GM23338 (cell line): ENCODE data around the gene VSIG4. TPM values are rescaled to one million over a fixed set of nuclear protein-coding genes. Genes with fewer than 3 reads are reported as not detected.

ENCODE experiments used
- ATAC-seq: fragments of 200-7000 bp; cut with Tn5 transposase; 3 replicates; pipeline ENCODE4 v1.9.1; 2020
- DNase-seq: peaks from one replicate; pipeline ENCODE4 v3.0.0-alpha.2; 2015; ENCODE audit warnings: low spot score
- H2AFZ ChIP-seq: fragments of 200-600 bp; sonication (generic); 2 replicates; pipeline ENCODE4 v1.8.0; 2016; ENCODE audit warnings: antibody characterized with exemption, mild to moderate bottlenecking, moderate library complexity
- H3F3A ChIP-seq: fragments of 200-600 bp; sonication (generic); replicated peaks from 2 replicates; pipeline ENCODE4 v1.8.0; 2017; ENCODE audit warnings: antibody characterized with exemption, mixed run types, low read depth
- H3K27ac ChIP-seq: fragments of 200-600 bp; sonication (generic); 2 replicates; pipeline ENCODE4 v1.6.1; 2016; ENCODE audit warnings: low read depth
- H3K27me3 ChIP-seq: fragments of 200-600 bp; sonication (generic); 2 replicates; pipeline ENCODE4 v1.8.0; 2016; ENCODE audit warnings: mild to moderate bottlenecking, mixed run types, moderate library complexity; ENCODE audit not compliant: insufficient read depth
- H3K36me3 ChIP-seq: fragments of 200-600 bp; sonication (generic); 2 replicates; pipeline ENCODE4 v1.8.0; 2016; ENCODE audit warnings: mild to moderate bottlenecking; ENCODE audit not compliant: insufficient read depth
- H3K4me1 ChIP-seq: fragments of 200-600 bp; sonication (generic); 2 replicates; pipeline ENCODE4 v1.8.0; 2016; ENCODE audit warnings: mild to moderate bottlenecking, moderate library complexity; ENCODE audit not compliant: insufficient read depth
- H3K4me2 ChIP-seq: fragments of 200-600 bp; sonication (generic); 2 replicates; pipeline ENCODE4 v1.7.1; 2017; ENCODE audit warnings: mixed run types
- H3K4me3 ChIP-seq: fragments of 200-600 bp; sonication (generic); 2 replicates; pipeline ENCODE4 v1.6.1; 2016; ENCODE audit warnings: mixed run types
- H3K79me2 ChIP-seq: fragments of 200-600 bp; sonication (generic); replicated peaks from 2 replicates; pipeline ENCODE4 v1.8.0; 2017; ENCODE audit warnings: mild to moderate bottlenecking; ENCODE audit not compliant: insufficient read depth
- H3K9me2 ChIP-seq: fragments of 200-600 bp; sonication (generic); 2 replicates; pipeline ENCODE4 v1.8.0; 2017; ENCODE audit not compliant: insufficient read depth
- H4K20me1 ChIP-seq: fragments of 200-600 bp; sonication (generic); replicated peaks from 2 replicates; pipeline ENCODE4 v1.8.0; 2017; ENCODE audit warnings: mild to moderate bottlenecking; ENCODE audit not compliant: insufficient read depth
- H3K27ac Mint-ChIP-seq: 2 replicates; pipeline ENCODE4 v1.8.0; 2020; ENCODE audit warnings: inconsistent platforms, mild to moderate bottlenecking, moderate library complexity, mixed read lengths
- H3K27me3 Mint-ChIP-seq: 3 replicates; pipeline ENCODE4 v1.8.0; 2022; ENCODE audit warnings: low read depth, mild to moderate bottlenecking, moderate library complexity, mixed read lengths, inconsistent platforms; ENCODE audit not compliant: insufficient read depth, poor library complexity
- H3K36me3 Mint-ChIP-seq: 3 replicates; pipeline ENCODE4 v1.8.0; 2021; ENCODE audit warnings: low read depth, mild to moderate bottlenecking, inconsistent platforms, moderate library complexity, mixed read lengths
- H3K4me1 Mint-ChIP-seq: 3 replicates; pipeline ENCODE4 v1.8.0; 2020; ENCODE audit warnings: mild to moderate bottlenecking, inconsistent platforms, mixed read lengths
- H3K4me3 Mint-ChIP-seq: 3 replicates; pipeline ENCODE4 v1.8.0; 2021; ENCODE audit warnings: moderate library complexity, mild to moderate bottlenecking, inconsistent platforms, mixed read lengths
- H3K9me3 Mint-ChIP-seq: 3 replicates; pipeline ENCODE4 v1.8.0; 2020; ENCODE audit warnings: moderate library complexity, mild to moderate bottlenecking, inconsistent platforms, mixed read lengths
- CTCF ChIP-seq, 2 experiments: fragments of 200-600 bp in 1 of 2; sonication (generic) in 1 of 2; conservative IDR thresholded peaks; 2 replicates each; pipeline versions ENCODE4 v1.5.1 to v1.6.1; 2016 to 2017; ENCODE audit warnings: antibody characterized with exemption in 2 of 2, low read depth in 2 of 2, mild to moderate bottlenecking in 2 of 2, moderate library complexity in 1 of 2
- ETS1 ChIP-seq: IDR thresholded peaks from 2 replicates; pipeline ENCODE4 v1.6.1; 2016; ENCODE audit warnings: antibody characterized with exemption
- EZH2phosphoT487 ChIP-seq: fragments of 200-600 bp; sonication (generic); IDR thresholded peaks from one replicate; pipeline ENCODE4 v1.8.1; 2018; ENCODE audit warnings: antibody characterized with exemption; ENCODE audit not compliant: unreplicated experiment
- JUNB ChIP-seq: IDR thresholded peaks from one replicate; pipeline ENCODE4 v1.6.1; 2016; ENCODE audit warnings: antibody characterized with exemption; ENCODE audit not compliant: unreplicated experiment
- POLR2AphosphoS5 ChIP-seq: IDR thresholded peaks from 2 replicates; pipeline ENCODE4 v1.6.1; 2016; ENCODE audit warnings: antibody characterized with exemption, low read depth
- ZNF114 ChIP-seq: fragments of 250-450 bp; sonication (Bioruptor Pico); IDR thresholded peaks from 2 replicates; pipeline ENCODE4 v1.5.0; 2020; ENCODE audit warnings: mild to moderate bottlenecking, moderate library complexity
- ZNF462 ChIP-seq: fragments of 250-450 bp; sonication (Bioruptor Pico); IDR thresholded peaks from 2 replicates; pipeline ENCODE4 v1.5.0; 2020; ENCODE audit warnings: mild to moderate bottlenecking, moderate library complexity
- polyA plus RNA-seq: library from polyadenylated mRNA; unstranded; fragments of >200 nt; fragmentation: Nextera tagmentation; extraction: Ambion mirVana; gene quantifications from 2 replicates; pipeline ENCODE4 v1.2.1, GENCODE V29; 2016
- total RNA-seq: library from RNA; depleted of rRNA; stranded (reverse); fragments of >200 nt; shearing (Covaris generic); gene quantifications from 2 replicates; pipeline ENCODE4 v1.2.3, GENCODE V29; 2014

Gene VSIG4
- total and polyA plus RNA-seq, 2 experiments from 2014 or later, result not detected

- H3K4me1 ChIP-seq, result no peaks in the 10 kb centered on the region
These were observed 22.8 kb downstream of the VSIG4 start for GRCh38 chrX:66016905-66017658.

More at GRCh38 chrX:66016905-66017658, 22.8 kb downstream of the VSIG4 start:
- Histone ChIP-seq H4K20me1 (no peaks in the 10 kb centered on the region), H2AFZ (0 out of 2 replicates have a peak overlapping the region, but pooled peaks have one; percentile 66), H3K27me3 (no peaks in the 10 kb centered on the region), H3K27ac (no peak overlapping the region), H3K79me2 (no peaks in the 10 kb centered on the region), H3K9me2 (no peaks in the 10 kb centered on the region), H3F3A (no peaks in the 10 kb centered on the region), H3K4me2 (no peak overlapping the region), H3K36me3 (no peaks in the 10 kb centered on the region), H3K4me3 (no peak overlapping the region)
- Mint-ChIP-seq H3K4me3 (no peak overlapping the region), H3K9me3 (no peaks in the 10 kb centered on the region), H3K27me3 (peaks cover 2% of the 10 kb centered on the region), H3K36me3 (no peaks in the 10 kb centered on the region), H3K4me1 (peaks cover 5% of the 10 kb centered on the region; the same call in 1 of the 3 replicates), H3K27ac (no peak overlapping the region)
- no peak for TF ChIP-seq POLR2AphosphoS5
- TF ChIP-seq ZNF462, result no peak
- no peak for TF ChIP-seq ETS1
- TF ChIP-seq EZH2phosphoT487, result no peak
- TF ChIP-seq CTCF (conservative IDR thresholded peaks at IDR 0.05; ENCODE audit: low read depth in 2 of 2), result 0 out of 4 replicates have a peak, but pooled peaks of 1 of the 2 experiments have one; percentile 7
- TF ChIP-seq ZNF114 (CRISPR knock-in tag), result no peak
- no peak for TF ChIP-seq JUNB
- DNase-seq, result no peak
- ATAC-seq, result no peak
